ENCODE measurements around the gene C4orf50. TPM values are rescaled to one million over a fixed set of nuclear protein-coding genes. Genes with fewer than 3 reads are reported as not detected.

C4orf50 gene
- total and polyA plus RNA-seq, 10 of the 15 experiments (the other 5 are each of a cell fraction or from before 2014, with no cell fraction given): 0.04 to 0.09 (median 0.05) TPM; not detected in 3

GRCh38 chr4:5967783-5968182 is 50.4 kb downstream of the C4orf50 start:
- peaks cover 3% of the 10 kb centered on the region; the same call in 1 of the 2 replicates for H4K20me1 ChIP-seq (ENCODE audit: control insufficient read depth, insufficient read depth)
- ChIA-PET CTCF (no interaction called here), RAD21 (ENCODE audit: unreplicated experiment) (no interaction called here), POLR2A (no interaction called here), SMC1A (ENCODE audit: uncharacterized antibody, unreplicated experiment) (no interaction called here)
- H3K9ac ChIP-seq (ENCODE audit: control insufficient read depth, insufficient read depth, low read length): no peak overlapping the region
- in situ Hi-C loops (cut with MboI) (no loop called here), intact Hi-C loops (cut with micrococcal nuclease; ENCODE audit: unreplicated experiment) (no loop called here)
- no peaks in the 10 kb centered on the region for H3K79me2 ChIP-seq (ENCODE audit: control insufficient read depth, insufficient read depth, low read length)
- H3K36me3 ChIP-seq (ENCODE audit: control insufficient read depth in 2 of 2, insufficient read depth in 2 of 2, low read length in 1 of 2): no peaks in the 10 kb centered on the region
- H3K9me3 ChIP-seq (replicated peaks; ENCODE audit: control insufficient read depth, insufficient read depth, low read length): no peaks in the 10 kb centered on the region
- FAIRE-seq: no peak
- H3K27me3 ChIP-seq (replicated peaks in 1 of 2; ENCODE audit: control insufficient read depth in 2 of 2, insufficient read depth in 2 of 2, low read length in 1 of 2): peaks cover 0 to 2% of the 10 kb centered on the region in 2 experiments; a peak in 2 of 4 replicates
- no peak for TF ChIP-seq PML (IDR thresholded peaks at IDR 0.05; ENCODE audit: low read length)
- TF ChIP-seq SPI1 (IDR thresholded peaks at IDR 0.05; ENCODE audit: borderline replicate concordance, insufficient read depth, low read depth, low read length): peak; percentile 53
- H3K4me3 ChIP-seq: no peak overlapping the region
- H3K4me1 ChIP-seq (ENCODE audit: control insufficient read depth, insufficient read depth, low read length): no peaks in the 10 kb centered on the region
- BruUV-seq (replicated peaks): no TSS peak
- WGBS (ENCODE audit: insufficient coverage, insufficient replicate concordance, low lambda C conversion rate, missing lambda C conversion rate): 2% methylated on average over 6 of the region's 6 CpGs
- no peak overlapping the region for H3K27ac ChIP-seq (ENCODE audit: control insufficient read depth, insufficient read depth)
- H2AFZ ChIP-seq (ENCODE audit: control insufficient read depth, low read depth, low read length): no peak overlapping the region
- DNase-seq (ENCODE audit: low read depth, low spot score): no peak
- ATAC-seq: no peak
- H3K4me2 ChIP-seq (ENCODE audit: control insufficient read depth, insufficient read depth): no peak overlapping the region

GRCh38 chr4:5965225-5965624 is 53.0 kb downstream of the C4orf50 start:
- no peak for DNase-seq (ENCODE audit: low read depth, low spot score)
- no peaks in the 10 kb centered on the region for H3K79me2 ChIP-seq (ENCODE audit: control insufficient read depth, insufficient read depth, low read length)
- RAD21 ChIA-PET (ENCODE audit: unreplicated experiment): no interaction called here
- H3K4me1 ChIP-seq (ENCODE audit: control insufficient read depth, insufficient read depth, low read length): no peaks in the 10 kb centered on the region
- ATAC-seq: no peak
- H3K27ac ChIP-seq (ENCODE audit: control insufficient read depth, insufficient read depth): no peak overlapping the region
- H3K9ac ChIP-seq (ENCODE audit: control insufficient read depth, insufficient read depth, low read length): no peak overlapping the region
- 44% methylated on average over 9 of the region's 9 CpGs for WGBS (ENCODE audit: insufficient coverage, insufficient replicate concordance, low lambda C conversion rate, missing lambda C conversion rate)
- POLR2A ChIA-PET: no interaction called here
- SMC1A ChIA-PET (ENCODE audit: uncharacterized antibody, unreplicated experiment): no interaction called here
- H3K4me3 ChIP-seq: no peak overlapping the region
- FAIRE-seq: no peak
- no peaks in the 10 kb centered on the region for H3K36me3 ChIP-seq (ENCODE audit: control insufficient read depth in 2 of 2, insufficient read depth in 2 of 2, low read length in 1 of 2)
- H3K27me3 ChIP-seq (replicated peaks in 1 of 2; ENCODE audit: control insufficient read depth in 2 of 2, insufficient read depth in 2 of 2, low read length in 1 of 2): peaks cover 2% of the 10 kb centered on the region in 2 experiments; a peak in 2 of 4 replicates
- BruUV-seq (replicated peaks): no TSS peak
- no peak overlapping the region for H2AFZ ChIP-seq (ENCODE audit: control insufficient read depth, low read depth, low read length)
- CTCF ChIA-PET: interaction anchor here (0.9 kb wide), 1 partner anchor 33 kb away, joined by 3 read pairs; no protein-coding TSS in a partner anchor
- intact Hi-C loops (cut with micrococcal nuclease; ENCODE audit: unreplicated experiment): no loop called here
- H3K4me2 ChIP-seq (ENCODE audit: control insufficient read depth, insufficient read depth): no peak overlapping the region
- in situ Hi-C loops (cut with MboI): no loop called here
- peaks cover 3% of the 10 kb centered on the region; the same call in 1 of the 2 replicates for H4K20me1 ChIP-seq (ENCODE audit: control insufficient read depth, insufficient read depth)
- H3K9me3 ChIP-seq (replicated peaks; ENCODE audit: control insufficient read depth, insufficient read depth, low read length): no peaks in the 10 kb centered on the region
- no peak for TF ChIP-seq PRDM15 (CRISPR knock-in tag; IDR thresholded peaks at IDR 0.05)
- TF ChIP-seq ZBTB33 (IDR thresholded peaks at IDR 0.05): no peak
- no peak for TF ChIP-seq POLR2AphosphoS5 (IDR thresholded peaks at IDR 0.05; ENCODE audit: low read length)
- no peak for TF ChIP-seq IRF3 (IDR thresholded peaks at IDR 0.05)
- TF ChIP-seq CBFB (IDR thresholded peaks at IDR 0.05; ENCODE audit: low read depth): no peak
- TF ChIP-seq CREB1 (IDR thresholded peaks at IDR 0.05; ENCODE audit: low read depth): no peak
- no peak for TF ChIP-seq HDGF (IDR thresholded peaks at IDR 0.05)
- no peak for TF ChIP-seq IKZF1 (conservative IDR thresholded peaks at IDR 0.05)

Data from GM12878 (cell line).